OCI-LY3 (cell line): ENCODE data around the gene BEAN1.

Experiments
- H2AFZ ChIP-seq: fragments of 200-600, 300-600 bp; shearing (Covaris generic); 2 replicates; pipeline ENCODE4 v1.6.0; 2014; ENCODE audit warnings: antibody characterized with exemption, low read depth, low read length
- H3K27ac ChIP-seq: fragments of 200-600, 300-600 bp; sonication (generic); 2 replicates; pipeline ENCODE4 v1.5.1; 2014; ENCODE audit warnings: mild to moderate bottlenecking, low read length, moderate library complexity, mixed read lengths
- H3K27me3 ChIP-seq: fragments of 200-600, 300-600 bp; sonication (generic); 2 replicates; pipeline ENCODE4 v1.6.1; 2014; ENCODE audit warnings: low read depth, low read length, mixed read lengths
- H3K36me3 ChIP-seq: fragments of 200-600, 300-600 bp; sonication (generic); replicated peaks from 2 replicates; pipeline ENCODE3; 2014; ENCODE audit warnings: low read depth, low read length, mixed read lengths
- H3K4me1 ChIP-seq: fragments of 300-600, 200-600 bp; sonication (generic); 2 replicates; pipeline ENCODE4 v1.6.1; 2014; ENCODE audit warnings: low read length, mixed read lengths
- H3K4me2 ChIP-seq: fragments of 200-600, 300-600 bp; sonication (generic); 2 replicates; pipeline ENCODE4 v1.6.1; 2014; ENCODE audit warnings: low read length, mixed read lengths
- H3K4me3 ChIP-seq: fragments of 300-600, 200-600 bp; sonication (generic); 2 replicates; pipeline ENCODE4 v1.5.1; 2014; ENCODE audit warnings: antibody characterized with exemption, mild to moderate bottlenecking, low read length, moderate library complexity
- H3K79me2 ChIP-seq: fragments of 300-600, 200-600 bp; shearing (Covaris generic); 2 replicates; pipeline ENCODE4 v1.6.1; 2014; ENCODE audit warnings: mild to moderate bottlenecking, low read length, mixed read lengths
- H3K9ac ChIP-seq: fragments of 300-600, 200-600 bp; shearing (Covaris generic); 2 replicates; pipeline ENCODE4 v1.6.0; 2014; ENCODE audit warnings: mild to moderate bottlenecking, low read length, moderate library complexity
- H3K9me3 ChIP-seq: fragments of 200-600, 300-600 bp; shearing (Covaris generic); 2 replicates; pipeline ENCODE4 v1.6.1; 2014; ENCODE audit warnings: low read length, mixed read lengths; ENCODE audit not compliant: insufficient read depth
- H4K20me1 ChIP-seq: fragments of 200-600, 300-600 bp; sonication (generic); 2 replicates; pipeline ENCODE4 v1.6.1; 2016; ENCODE audit warnings: low read length, mixed read lengths; ENCODE audit not compliant: insufficient read depth
- EZH2phosphoT487 ChIP-seq: fragments of 200-600 bp; shearing (Covaris generic); IDR thresholded peaks from 2 replicates; pipeline ENCODE4 v1.6.1; 2018; ENCODE audit warnings: antibody characterized with exemption, mixed run types, low read depth
- TF ChIP-seq, protein P1 (sequence below): fragments of 200-600, 300-600 bp; sonication (generic); IDR thresholded peaks from 2 replicates; pipeline ENCODE4 v1.5.1; 2014; ENCODE audit warnings: antibody characterized with exemption, low read length, low read depth

Gene BEAN1

DNA sequence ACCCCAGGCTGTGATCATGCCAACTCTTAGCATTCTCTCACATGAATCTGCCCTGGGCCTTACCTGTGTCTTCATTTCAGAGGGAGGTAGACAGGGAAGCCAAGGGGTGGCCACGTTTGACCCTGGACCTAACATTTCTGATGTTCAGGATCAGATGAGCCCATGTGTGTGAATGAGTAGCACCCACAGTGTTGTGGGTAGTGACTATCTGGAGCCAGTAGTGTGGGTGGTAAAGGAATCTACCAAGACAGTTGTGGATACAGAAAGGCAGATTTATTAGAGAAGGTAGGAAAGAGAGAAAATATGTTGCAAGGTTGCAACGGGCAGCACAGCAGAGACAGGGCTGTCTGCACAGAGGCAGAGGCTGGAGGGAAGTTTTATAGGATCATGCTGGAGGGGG, 62.3 kb downstream of the BEAN1 start:
- Histone ChIP-seq H4K20me1 (no peaks in the 10 kb centered on the region), H3K4me2 (no peak overlapping the region), H3K9ac (no peak overlapping the region), H3K4me1 (peaks cover 4% of the 10 kb centered on the region; the same call in 1 of the 2 replicates), H3K4me3 (no peak overlapping the region), H3K27ac (no peak overlapping the region), H3K79me2 (no peaks in the 10 kb centered on the region), H3K27me3 (0 out of 2 replicates have a peak, but pooled peaks cover 2% of the 10 kb centered on the region), H2AFZ (no peak overlapping the region), H3K9me3 (no peaks in the 10 kb centered on the region), H3K36me3 (no peaks in the 10 kb centered on the region)
- TF ChIP-seq EZH2phosphoT487, result no peak
- TF ChIP-seq, protein P1, sequence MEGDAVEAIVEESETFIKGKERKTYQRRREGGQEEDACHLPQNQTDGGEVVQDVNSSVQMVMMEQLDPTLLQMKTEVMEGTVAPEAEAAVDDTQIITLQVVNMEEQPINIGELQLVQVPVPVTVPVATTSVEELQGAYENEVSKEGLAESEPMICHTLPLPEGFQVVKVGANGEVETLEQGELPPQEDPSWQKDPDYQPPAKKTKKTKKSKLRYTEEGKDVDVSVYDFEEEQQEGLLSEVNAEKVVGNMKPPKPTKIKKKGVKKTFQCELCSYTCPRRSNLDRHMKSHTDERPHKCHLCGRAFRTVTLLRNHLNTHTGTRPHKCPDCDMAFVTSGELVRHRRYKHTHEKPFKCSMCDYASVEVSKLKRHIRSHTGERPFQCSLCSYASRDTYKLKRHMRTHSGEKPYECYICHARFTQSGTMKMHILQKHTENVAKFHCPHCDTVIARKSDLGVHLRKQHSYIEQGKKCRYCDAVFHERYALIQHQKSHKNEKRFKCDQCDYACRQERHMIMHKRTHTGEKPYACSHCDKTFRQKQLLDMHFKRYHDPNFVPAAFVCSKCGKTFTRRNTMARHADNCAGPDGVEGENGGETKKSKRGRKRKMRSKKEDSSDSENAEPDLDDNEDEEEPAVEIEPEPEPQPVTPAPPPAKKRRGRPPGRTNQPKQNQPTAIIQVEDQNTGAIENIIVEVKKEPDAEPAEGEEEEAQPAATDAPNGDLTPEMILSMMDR, result no peak

DNA sequence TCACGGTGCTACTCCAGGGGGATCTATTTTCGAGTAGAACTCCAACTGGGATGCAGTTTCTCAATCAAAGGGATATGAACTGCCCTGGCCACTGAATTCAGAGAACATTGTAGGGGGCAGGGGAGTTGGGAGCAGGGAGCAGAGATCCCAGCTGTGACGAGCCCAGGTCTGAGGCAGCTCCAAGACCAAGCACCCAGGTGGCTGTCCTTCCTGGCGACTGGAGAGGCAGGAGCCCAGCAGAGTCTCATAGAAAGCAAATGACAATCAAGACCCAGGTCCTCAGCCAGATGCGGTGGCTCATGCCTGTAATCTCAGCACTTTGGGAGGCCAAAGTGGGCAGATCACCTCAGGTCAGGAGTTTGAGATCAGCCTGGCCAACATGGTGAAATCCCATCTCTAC, 62.7 kb downstream of the BEAN1 start:
- no peak overlapping the region for H3K9ac ChIP-seq
- H3K27ac ChIP-seq, result no peak overlapping the region
- H3K36me3 ChIP-seq, result no peaks in the 10 kb centered on the region
- peaks cover 4% of the 10 kb centered on the region; the same call in 1 of the 2 replicates for H3K4me1 ChIP-seq
- no peak for TF ChIP-seq EZH2phosphoT487
- TF ChIP-seq, protein P1, result no peak
- H3K9me3 ChIP-seq, result no peaks in the 10 kb centered on the region
- H3K79me2 ChIP-seq, result no peaks in the 10 kb centered on the region
- no peak overlapping the region for H2AFZ ChIP-seq
- H3K4me3 ChIP-seq, result no peak overlapping the region
- H3K27me3 ChIP-seq, result 0 out of 2 replicates have a peak, but pooled peaks cover 6% of the 10 kb centered on the region
- no peaks in the 10 kb centered on the region for H4K20me1 ChIP-seq
- H3K4me2 ChIP-seq, result no peak overlapping the region

DNA sequence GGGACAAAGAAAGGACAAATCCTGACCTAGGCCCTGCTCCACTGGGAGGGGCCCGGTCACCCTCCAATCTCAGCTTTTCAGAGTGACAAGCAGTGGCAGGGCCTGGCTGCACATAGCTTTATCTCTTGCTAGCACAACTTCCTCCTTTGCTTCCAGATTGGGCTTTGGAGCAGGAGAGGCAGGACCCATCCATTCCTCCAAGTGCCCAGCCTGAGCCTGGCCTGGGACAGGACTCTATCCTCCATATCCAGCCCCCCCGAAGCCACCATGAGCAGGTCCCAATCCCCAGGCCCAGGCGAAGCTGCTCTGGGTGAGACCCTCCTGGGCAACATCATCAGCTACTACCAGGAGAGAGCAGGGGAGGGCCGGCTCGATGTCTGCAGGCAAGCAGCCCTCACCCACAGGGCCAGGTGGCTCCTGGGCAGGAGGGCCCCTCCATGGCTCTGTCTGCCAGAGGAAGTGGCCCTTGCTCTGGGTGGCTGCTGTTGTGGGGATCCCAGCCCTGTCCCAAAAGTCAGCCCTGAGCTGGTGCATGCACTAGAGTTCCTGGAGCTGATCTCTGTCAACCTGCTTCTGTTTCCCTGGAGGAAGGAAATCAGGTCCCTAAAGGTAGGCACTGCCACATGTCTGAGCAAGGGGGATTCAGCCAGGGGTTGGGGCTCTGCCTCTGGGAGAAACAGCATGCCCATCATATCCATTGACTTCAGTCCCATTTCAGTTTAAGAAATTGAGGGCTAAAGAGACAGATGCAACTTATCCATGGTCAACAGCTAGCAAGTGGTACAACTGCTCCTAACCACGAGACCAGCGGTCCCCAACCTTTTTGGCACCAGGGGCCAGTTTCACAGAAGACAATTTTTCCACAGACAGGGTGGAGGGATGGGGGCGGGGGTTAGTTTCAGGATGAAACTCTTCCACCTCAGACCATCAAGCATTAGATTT, 64.0 kb downstream of the BEAN1 start:
- no peaks in the 10 kb centered on the region for H3K4me1 ChIP-seq
- TF ChIP-seq, protein P1, result no peak
- TF ChIP-seq EZH2phosphoT487, result no peak
- no peaks in the 10 kb centered on the region for H3K9me3 ChIP-seq
- no peaks in the 10 kb centered on the region for H4K20me1 ChIP-seq
- no peaks in the 10 kb centered on the region for H3K36me3 ChIP-seq
- 0 out of 2 replicates have a peak, but pooled peaks cover 6% of the 10 kb centered on the region for H3K27me3 ChIP-seq
- no peak overlapping the region for H3K27ac ChIP-seq
- H3K9ac ChIP-seq, result no peak overlapping the region
- H3K79me2 ChIP-seq, result no peaks in the 10 kb centered on the region
- no peak overlapping the region for H3K4me3 ChIP-seq
- H2AFZ ChIP-seq, result no peak overlapping the region
- no peak overlapping the region for H3K4me2 ChIP-seq

DNA sequence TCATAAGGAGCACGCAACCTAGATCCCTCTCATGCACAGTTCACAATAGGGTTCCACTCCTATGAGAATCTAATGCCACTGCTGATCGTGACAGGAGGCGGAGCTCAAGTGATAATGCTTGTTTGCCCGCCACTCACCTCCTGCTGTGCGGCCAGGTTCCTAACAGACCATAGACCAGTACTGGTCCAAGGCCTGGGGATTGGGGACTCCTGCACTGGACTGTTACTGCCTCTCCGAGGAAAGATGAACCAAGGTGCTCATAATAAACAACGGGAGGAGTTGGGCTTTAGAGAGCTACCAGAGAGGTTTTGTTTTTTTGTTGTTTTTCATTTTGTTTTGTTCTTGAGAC, 64.6 kb downstream of the BEAN1 start:
- Histone ChIP-seq H4K20me1 (no peaks in the 10 kb centered on the region), H3K79me2 (no peaks in the 10 kb centered on the region), H2AFZ (no peak overlapping the region), H3K27ac (no peak overlapping the region), H3K4me1 (no peaks in the 10 kb centered on the region), H3K4me3 (no peak overlapping the region), H3K9me3 (no peaks in the 10 kb centered on the region), H3K27me3 (0 out of 2 replicates have a peak, but pooled peaks cover 6% of the 10 kb centered on the region), H3K9ac (no peak overlapping the region), H3K4me2 (no peak overlapping the region), H3K36me3 (no peaks in the 10 kb centered on the region)
- TF ChIP-seq, protein P1, result no peak
- TF ChIP-seq EZH2phosphoT487, result no peak
